Left kidney (tissue), 2 donors: Measurements from ENCODE around the gene DYNC1LI1. TPM values are rescaled to one million over a fixed set of nuclear protein-coding genes. Genes with fewer than 3 reads are reported as not detected.

Experiments
- DNase-seq: peaks from one replicate; pipeline ENCODE4 v3.0.0-alpha.2; 2013
- polyA plus RNA-seq: library from polyadenylated mRNA; unstranded; fragments of 120-200 nt; gene quantifications from one replicate; pipeline ENCODE4 v1.2.1, GENCODE V29; 2013; ENCODE audit not compliant: insufficient read length

The DYNC1LI1 gene
- polyA plus RNA-seq, 1 donor = 38.2 TPM

- no peak for DNase-seq
Measured at GRCh38 chr3:32493437-32494414, 76.9 kb downstream of the DYNC1LI1 start.

GRCh38 chr3:32492684-32493436 is 77.8 kb downstream of the DYNC1LI1 start:
- DNase-seq = no peak

DNA sequence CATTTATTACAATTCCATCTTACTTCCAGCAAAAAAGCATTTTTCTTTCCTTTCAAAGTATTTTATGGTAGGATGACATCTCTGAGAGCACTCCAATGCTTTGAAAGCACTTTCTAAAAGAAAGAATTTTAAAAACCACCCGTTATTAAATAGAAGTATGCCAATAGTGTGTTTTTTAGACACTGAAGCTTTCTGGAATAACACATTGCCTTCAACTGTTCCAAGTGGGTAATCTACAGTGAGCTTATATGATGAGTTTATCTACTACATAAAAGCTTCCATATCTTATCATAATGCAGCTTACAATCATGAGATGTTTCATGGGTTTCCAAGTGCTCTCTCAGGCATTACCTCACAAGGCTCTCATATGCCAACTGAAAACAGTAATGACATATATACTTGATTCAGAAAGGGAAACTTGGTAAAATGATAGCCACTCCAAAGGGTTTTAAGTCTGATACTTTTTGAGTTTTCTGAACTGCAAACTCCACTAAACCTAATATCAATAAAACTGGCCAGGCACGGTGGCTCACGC is 82.1 kb downstream of the DYNC1LI1 start:
- no peak for DNase-seq

GRCh38 chr3:32487781-32488473 is 82.7 kb downstream of the DYNC1LI1 start:
- no peak for DNase-seq

DNA sequence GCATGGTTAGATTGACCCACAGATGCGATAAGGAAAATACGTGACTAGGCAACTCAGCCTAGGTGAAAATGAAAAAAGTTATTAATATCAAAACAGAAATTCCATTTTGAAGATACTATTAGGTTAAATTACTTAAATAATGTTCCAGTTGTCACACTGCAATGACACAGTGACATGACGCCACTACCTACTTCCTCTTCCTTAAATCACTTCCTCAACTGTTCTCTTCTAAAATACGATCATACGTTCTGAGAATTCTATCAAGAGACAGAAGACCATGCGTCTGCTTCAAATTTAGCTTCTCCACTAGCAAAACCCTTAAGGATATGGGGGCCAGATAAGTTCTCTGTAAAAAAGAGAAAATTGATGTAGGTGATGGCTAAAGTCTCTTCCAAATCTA is 86.2 kb downstream of the DYNC1LI1 start:
- no peak for DNase-seq

DNA sequence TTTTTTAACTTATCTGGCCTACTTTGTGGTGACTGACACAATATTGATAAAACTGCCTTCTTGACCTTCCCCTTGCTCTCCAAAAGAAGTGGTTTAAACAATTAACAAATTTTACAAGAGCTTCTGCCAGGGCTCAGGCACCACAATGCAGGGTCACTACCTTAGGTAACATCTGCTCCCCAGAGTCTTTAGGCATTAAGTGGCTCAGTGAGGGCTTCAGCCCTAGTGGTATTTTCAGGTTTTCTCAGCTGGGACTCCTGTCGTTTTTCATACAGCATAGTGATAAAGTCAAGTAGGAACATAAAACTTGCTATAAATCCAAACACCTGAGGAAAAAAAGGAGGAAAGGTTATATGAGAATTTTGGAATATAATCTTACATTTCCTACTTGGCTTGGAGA is 86.9 kb downstream of the DYNC1LI1 start:
- DNase-seq = no peak

- no peak for DNase-seq
Measured at GRCh38 chr3:32482693-32483092, 88.0 kb downstream of the DYNC1LI1 start.

DNA sequence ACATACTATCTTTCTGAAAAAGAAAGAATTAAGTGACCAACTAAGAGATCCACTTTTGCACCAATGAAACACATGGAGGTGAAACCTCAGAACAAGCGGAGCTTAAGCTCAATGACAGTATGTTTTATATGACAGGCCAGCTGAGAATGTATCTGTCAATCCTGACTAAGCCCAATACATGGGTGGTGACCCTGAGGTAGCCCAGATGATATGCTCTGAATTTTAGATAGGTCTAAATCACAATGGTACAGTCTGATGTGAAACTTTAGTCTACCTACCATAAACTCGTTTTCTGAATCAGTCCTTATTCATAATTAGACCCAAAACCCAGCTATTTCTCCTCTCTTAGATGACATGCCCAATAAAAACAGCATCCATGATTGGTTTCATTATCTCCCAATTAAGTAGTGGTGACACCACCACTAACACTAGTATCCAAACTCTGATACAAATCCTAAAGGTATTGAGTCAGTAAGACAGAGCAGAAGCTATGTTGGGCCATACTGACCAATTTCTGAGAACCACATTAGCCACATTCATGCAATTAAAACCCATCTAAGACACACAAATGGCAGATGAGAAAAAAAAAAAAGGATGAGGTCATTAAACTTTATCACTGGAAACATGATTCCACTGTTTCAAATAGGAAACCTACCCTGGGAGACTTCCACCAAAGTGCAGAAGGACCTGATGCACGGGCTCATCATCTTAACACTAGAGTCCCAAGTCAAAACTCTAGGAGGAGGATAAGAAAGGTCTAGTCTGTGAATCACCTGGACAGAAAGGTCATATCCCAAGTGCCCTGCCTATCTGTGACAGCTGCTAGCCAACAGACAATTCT is 88.6 kb downstream of the DYNC1LI1 start:
- DNase-seq = no peak

- no peak for DNase-seq
Measured at GRCh38 chr3:32480604-32481003, 90.1 kb downstream of the DYNC1LI1 start.

Other genes starting within 250 kb of the DYNC1LI1 start
- gene CMTM7, start 179.0 kb downstream of the DYNC1LI1 start, polyA plus RNA-seq = 48.9 TPM
- 77.0 TPM for gene CMTM6, start 68.0 kb downstream of the DYNC1LI1 start, polyA plus RNA-seq
- 66.6 TPM for gene CNOT10, start 114.3 kb upstream of the DYNC1LI1 start, polyA plus RNA-seq
- 10.4 TPM for gene TRIM71, start 247.1 kb upstream of the DYNC1LI1 start, polyA plus RNA-seq